COLO668 (cell line): ENCODE measurements around the gene LAMTOR1.

ENCODE experiments used
- DNase-seq: peaks from one replicate; lab custom pipeline; 2025; ENCODE audit not compliant: unreplicated experiment; lab: John Stamatoyannopoulos, UW

The LAMTOR1 gene

GRCh38 chr11:72081821-72082453, 21.2 kb downstream of the LAMTOR1 start:
- DNase-seq = no peak

GRCh38 chr11:72081184-72081644, 21.9 kb downstream of the LAMTOR1 start:
- no peak for DNase-seq

DNA sequence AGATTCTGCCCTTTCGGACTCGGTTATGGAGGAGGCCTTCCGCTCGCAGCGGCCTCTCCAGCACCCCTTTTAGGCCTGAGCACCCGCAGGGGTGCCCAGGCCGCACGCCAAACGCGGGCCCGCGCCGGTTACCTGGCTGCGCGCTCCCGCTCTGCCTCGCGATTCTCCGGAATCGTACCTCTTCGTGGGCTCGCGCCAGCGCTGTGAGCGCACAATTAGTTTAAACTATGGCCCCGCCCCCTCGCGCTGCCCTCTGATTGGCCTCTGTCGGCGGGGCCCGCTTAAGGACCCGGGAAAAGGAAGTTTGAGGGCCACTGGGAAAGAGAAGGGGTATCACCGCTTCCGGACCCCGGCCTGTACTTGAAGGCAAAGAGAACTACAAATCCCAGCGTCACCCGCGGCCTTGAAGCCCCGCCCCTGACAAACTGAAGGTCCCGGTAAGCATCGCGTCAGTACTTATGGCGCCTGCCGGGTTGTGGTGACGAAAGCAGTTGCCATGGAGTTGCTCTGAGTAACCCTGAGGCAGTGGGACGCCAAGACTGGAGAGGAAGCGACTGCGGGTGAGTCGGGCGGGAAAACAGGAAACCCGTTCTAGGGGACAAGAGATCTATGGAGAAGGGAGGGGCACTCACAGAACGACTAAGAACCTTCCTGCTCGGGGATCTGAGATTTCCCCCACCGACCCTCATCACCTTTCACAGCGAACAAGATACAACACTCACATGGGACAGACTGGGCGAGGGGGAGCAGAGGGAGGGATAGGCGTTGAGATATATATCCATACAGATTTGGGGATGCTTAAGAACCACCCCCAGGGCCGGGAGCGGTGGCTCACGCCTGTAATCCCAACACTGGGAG, 22.5 kb downstream of the LAMTOR1 start, which contains the start of the genes LRRC51 and NUMA1:
LRRC51 (plus strand) TSS at position 525 of the 858 bp plus-strand sequence. CDS start 8,234 bp downstream, outside the sequence.
NUMA1 (minus strand) TSS at position 217 of the 858 bp plus-strand sequence. CDS start 44,599 bp downstream, outside the sequence.
- DNase-seq = peak; percentile 100

- no peak for DNase-seq
Measured at GRCh38 chr11:72079819-72080325, 23.2 kb downstream of the LAMTOR1 start.

- no peak for DNase-seq
Measured at GRCh38 chr11:72078477-72078876, 24.6 kb downstream of the LAMTOR1 start.

DNA sequence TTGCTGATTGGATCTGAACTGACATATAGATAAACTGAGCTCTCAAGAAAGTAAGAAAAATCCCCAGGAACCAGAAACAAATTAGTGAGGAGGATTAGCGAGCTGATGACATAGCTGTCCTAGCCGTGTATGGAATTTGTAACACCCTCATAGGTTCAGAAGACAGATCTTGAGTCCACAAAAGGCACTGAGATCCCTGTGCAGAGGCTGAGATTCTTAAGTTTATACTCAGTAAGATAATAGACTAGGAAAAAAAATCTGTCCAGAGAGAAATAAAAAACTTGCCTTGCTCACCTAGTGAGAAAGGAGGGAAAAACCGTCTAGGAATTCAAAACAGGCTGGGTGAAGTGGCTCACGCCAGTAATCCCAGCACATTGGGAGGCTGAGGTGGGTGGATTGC, 27.3 kb downstream of the LAMTOR1 start:
- no peak for DNase-seq

DNA sequence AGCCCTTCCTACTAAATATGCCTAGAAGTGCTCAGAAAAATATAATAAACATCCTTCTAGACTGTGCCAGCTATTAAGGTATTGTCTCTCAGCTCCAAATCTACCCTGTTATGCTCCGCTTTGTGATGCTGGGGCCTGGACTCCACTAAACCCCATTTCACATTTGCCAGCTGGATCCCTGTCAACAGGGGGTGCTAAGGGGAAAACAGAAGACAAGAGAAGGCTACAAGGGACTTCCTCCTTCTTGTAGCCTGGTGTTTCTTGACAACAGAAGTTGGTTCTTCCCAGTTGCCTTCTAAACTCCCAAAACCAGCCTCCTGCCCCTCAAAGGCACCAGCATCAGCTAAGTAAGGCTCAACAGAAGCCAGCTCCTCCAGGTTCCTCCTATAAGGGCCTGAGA, 28.0 kb downstream of the LAMTOR1 start:
- DNase-seq = no peak

DNA sequence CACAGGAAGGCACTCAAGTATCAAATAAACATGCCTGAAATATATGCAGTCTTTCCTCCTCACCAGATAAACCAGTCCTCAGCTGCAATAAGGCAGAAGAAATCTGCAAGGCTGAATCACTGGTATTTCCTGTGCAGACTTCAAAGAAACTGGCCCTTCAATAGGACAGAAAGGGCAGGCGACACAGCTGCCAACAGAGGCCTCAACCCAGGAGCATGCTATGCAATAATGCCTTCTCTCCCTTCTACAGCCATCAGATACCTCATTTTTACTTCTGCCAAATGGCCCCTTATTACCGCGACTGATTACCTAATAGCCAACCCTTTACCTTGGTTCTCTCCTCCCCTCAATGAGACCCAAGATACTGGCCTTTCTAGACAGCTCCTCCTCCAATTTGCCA, 30.7 kb downstream of the LAMTOR1 start:
- DNase-seq = no peak

DNA sequence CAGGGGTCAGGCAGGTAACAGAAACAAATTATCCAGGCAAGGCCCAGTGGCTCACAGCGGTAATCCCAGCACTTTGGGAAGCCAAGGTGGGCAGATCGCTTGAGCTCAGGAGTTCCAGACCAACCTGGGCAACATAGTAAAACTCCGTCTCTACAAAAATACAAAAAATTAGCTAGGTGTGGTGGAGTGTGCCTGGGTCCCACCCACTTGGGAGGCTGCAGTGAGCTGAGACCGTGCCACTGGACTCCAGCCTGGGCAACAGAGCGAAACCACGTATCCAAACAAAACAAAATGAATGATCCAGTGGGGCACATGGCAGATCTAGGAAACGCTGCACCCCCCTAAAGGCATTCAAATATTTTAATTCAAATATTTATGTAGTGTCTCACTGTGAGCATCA, 32.6 kb downstream of the LAMTOR1 start:
- DNase-seq = no peak

GRCh38 chr11:72069787-72070251, 33.3 kb downstream of the LAMTOR1 start:
- DNase-seq = no peak

DNA sequence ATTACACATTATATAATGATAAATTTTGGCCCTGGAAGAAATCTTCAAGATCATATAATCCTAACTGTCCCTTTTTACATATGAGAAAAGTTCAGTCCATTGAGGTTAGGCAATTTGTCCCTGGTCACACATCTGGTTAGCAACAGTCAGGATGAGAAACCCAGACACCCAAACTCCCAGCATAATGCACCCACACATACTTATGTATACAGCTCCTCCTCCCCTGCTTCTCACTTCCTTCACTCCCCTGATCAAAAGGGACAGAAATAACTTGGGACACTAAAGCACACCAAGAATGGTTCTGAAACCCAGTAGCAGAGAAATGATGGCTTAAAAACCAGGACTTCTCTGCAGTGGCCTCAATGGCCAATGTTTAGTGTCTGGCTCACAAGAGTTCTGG, 33.9 kb downstream of the LAMTOR1 start:
- DNase-seq = no peak

DNA sequence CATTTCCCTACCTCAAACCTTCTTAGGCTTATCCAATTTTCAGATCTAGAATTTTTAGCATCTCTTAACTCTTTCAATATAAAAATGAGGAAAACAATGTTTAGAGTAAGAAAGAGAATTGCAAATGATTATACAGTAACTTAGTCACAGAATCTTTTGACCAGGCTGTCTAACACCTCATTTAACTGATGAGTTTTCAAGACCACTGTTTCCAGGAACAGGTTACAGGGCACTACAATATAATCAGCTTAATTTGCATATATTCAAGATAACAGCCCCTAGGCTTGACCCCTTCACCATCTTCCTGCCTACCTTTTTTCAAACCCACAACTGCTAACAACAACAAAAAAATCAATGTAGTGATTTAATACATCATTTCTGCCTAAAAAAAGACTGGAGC, 35.4 kb downstream of the LAMTOR1 start:
- DNase-seq = no peak

GRCh38 chr11:72067266-72067665, 35.8 kb downstream of the LAMTOR1 start:
- DNase-seq = no peak

DNA sequence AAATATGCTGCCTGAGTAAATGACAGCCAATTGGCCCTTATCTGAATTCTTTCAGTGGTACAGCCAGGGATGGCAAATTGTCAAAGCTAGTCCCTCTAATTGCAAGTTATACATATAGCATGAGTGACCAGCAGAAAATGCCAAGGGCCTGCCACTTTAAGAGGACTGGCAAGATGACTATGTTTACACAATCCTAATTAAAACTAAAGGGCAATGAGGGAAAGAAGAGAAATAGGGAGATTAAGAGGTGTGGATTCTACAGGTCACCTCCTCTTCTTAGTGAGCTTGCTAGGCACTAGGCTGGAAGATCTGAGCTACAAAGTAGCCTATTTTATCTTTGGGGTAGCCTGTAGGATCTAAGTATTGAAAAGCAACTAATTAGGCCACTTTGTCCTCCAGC, 36.2 kb downstream of the LAMTOR1 start:
- DNase-seq = no peak

DNA sequence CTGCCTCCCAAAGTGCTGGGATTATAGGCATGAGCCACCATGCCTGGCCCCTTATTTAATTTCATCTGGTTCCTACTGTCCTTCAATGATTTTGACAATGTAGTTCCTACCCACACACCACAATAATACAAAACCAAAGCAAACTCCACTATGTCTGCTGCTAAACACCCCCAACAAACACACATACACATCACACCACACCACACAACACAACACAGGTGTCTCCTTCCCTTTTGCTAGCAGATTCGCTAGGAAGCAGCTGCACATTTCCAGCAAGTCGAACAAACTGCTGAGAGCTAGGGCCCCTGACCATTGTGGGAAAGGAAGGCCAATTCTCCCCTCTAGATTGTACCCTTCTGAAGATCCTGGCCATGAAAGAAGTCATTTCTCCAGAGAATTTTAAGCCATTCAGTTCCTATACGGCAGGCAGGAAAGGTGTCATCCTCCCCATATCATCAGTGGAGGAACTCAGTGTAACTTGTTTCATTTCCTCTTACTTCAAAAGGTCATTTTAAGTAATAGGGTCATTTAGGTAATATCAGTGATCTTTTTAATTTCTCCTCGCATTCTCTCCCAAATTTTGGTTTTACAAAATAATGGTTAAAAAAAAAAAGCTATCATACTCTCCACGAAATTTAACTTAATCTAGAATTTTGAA, 41.2 kb downstream of the LAMTOR1 start:
- no peak for DNase-seq

- DNase-seq = no peak
Measured at GRCh38 chr11:72058416-72059034, 44.6 kb downstream of the LAMTOR1 start.

- no peak for DNase-seq
Measured at GRCh38 chr11:72048766-72049460, 54.2 kb downstream of the LAMTOR1 start.
